ENCODE data around the gene SP9.

Gene SP9

DNA sequence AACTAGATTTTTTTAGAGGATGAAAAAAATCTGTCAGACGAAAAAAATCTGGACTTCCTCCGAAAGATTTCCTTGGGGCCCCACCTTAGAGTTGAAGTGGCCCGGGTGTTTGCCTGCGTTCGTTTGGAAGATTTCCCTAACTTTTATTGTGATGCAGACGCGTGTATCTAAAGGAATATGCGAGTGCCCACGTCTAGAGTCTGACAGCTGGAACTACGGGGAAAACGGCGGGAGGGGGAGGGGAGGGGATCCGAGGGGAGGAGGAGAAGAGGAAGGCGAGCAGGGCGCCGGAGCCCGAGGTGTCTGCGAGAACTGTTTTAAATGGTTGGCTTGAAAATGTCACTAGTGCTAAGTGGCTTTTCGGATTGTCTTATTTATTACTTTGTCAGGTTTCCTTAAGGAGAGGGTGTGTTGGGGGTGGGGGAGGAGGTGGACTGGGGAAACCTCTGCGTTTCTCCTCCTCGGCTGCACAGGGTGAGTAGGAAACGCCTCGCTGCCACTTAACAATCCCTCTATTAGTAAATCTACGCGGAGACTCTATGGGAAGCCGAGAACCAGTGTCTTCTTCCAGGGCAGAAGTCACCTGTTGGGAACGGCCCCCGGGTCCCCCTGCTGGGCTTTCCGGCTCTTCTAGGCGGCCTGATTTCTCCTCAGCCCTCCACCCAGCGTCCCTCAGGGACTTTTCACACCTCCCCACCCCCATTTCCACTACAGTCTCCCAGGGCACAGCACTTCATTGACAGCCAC is 2.4 kb upstream of the SP9 start:
- DNase-seq = peak in 2 of 42 donors; percentile 11 to 17
- intact Hi-C loops (cut with DNase I) = no loop called here

DNA sequence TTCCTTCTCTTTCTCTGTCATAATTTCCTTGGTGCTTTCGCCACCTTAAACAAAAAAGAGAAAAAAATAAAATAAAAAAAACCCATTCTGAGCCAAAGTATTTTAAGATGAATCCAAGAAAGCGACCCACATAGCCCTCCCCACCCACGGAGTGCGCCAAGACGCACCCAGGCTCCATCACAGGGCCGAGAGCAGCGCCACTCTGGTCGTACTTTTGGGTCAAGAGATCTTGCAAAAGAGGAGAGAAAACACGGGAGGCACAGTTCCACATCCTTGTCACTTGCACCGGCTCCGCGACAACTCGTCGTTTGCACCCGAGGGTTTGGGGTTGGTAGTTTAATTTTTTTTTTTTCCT is 1.8 kb upstream of the SP9 start:
- intact Hi-C loops (cut with DNase I) = no loop called here
- DNase-seq = peak in 3 of 42 donors; percentile 2 to 27 (median 9)

DNA sequence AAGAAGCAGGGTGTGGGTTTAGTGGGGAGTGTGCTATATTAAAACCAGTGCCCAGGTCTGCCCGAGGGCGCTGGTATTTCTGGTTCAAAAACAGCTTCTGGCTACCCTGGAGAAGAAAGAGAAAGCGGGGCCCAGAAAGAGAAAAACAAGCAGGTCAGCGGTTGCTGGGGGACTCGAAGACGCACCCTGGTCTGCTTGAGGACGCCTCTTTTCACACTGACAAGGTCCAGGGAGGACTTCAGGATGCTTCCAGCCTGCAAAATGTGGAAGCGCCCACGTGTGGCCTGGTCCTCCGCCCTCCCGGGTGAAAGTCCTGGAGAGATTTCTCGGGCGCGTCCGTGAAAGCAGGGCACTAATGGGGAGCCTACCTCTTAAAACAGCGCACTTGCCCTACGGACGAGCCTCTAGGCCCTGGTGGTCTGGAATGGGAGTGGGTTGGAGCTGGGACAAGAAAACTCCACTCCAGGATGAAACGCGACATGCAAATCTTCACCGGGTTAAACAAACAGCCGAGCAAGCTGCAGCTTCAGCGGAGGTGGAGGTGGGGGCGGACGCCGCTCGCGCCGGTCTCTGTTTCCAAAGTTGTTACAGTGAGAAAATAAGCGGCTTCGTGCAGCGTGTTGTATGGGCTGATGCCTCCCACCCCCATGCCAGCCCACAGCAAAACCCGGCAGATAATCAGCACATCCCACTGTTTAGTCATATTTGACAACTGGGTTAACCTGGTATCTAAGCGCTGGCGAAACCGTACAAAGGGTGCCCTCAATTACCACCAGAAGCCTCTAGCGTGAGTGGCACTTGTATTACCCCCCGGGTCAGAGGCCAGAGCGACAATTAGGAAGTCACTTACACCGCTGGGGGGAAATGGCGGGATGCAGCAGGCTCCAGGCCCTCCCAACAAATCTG is 1.1 kb upstream of the SP9 start:
- intact Hi-C loops (cut with DNase I) = no loop called here
- peak in 19 of 42 donors; percentile 9 to 73 (median 47) for DNase-seq

DNA sequence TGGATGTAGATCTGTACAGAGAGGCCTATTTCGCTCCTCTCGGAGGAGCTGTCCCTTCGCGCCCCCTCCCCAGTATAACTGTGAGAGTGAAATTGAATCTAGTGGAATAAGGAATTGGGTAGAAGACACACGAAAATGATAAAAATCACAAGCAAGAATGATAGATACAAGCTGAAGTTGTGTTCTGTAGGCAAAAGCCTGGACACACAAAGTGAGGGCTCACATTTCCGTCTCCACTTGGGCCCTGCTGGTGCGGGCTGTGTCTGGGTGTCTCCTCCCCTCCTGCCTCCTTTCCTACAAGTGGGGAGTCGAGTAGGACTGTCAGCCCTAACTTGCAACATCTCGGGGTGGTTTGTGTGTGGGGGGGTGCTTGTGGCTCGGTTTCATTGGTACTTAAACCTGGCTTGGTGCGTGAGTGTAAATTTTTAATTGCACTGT is 457 bp upstream of the SP9 start:
- intact Hi-C loops (cut with DNase I) = no loop called here
- peak in 3 of 42 donors; percentile 6 to 22 (median 17) for DNase-seq

DNA sequence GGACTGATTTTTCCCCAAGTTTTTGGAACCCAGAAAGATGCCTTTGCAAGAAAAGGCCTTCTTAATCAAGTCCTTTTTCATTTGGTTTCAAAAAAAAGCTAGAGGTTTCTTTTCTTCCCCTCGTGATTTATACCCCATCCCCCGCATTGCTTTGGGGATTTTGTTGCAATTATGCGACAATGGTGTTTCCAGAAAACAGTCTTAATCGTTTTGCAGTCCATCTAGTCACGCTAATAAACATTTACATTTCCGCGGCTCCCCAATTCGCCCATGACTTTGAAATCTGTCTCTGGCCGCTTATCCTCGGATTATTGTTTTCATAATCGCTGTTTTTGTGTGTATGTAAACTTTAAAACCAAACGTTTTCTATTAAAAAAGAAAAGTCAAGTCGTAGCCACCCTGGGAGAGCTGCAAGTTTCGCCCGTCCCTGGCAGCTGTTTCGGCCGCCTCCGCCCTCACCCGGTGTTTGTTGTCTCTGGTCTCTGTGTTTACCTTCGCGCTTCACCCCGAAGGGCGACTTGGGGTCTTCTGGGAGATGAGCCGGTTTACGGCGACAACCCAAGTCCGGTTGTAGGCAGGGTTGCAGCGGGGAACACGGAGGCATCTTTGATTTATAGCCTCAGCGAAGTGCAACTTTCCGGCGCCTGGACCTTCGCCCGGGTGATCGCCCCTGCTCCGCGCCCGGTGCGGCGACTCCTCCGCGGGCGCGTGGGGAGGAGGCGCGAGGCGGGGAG is 667 bp downstream of the SP9 start:
- intact Hi-C loops (cut with DNase I) = loop anchor here (5.0 kb wide), 1 partner anchor 88 kb away; the partner anchor contains the start of gene OLA1
- peak in 2 of 42 donors; percentile 10 to 30 for DNase-seq

DNA sequence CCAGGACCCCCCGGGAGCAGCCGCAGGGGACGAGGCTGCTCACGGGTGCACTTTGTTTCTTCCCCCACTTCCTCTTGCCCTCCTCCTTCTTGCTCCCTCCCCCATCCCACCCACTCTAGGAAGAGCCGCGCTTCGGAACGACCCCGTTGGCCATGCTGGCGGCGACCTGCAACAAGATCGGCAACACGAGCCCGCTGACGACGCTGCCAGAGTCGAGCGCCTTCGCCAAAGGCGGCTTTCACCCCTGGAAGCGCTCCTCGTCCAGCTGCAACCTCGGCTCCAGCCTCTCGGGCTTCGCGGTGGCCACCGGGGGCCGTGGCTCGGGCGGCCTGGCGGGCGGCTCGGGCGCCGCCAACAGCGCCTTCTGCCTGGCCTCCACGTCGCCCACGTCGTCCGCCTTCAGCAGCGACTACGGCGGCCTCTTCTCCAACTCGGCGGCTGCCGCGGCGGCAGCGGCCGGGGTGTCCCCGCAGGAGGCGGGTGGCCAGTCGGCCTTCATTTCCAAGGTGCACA is 1.3 kb downstream of the SP9 start:
- intact Hi-C loops (cut with DNase I) = loop anchor here (5.0 kb wide), 1 partner anchor 89 kb away; the partner anchor contains the start of gene OLA1
- DNase-seq = peak in 1 of 42 donors; percentile 2

DNA sequence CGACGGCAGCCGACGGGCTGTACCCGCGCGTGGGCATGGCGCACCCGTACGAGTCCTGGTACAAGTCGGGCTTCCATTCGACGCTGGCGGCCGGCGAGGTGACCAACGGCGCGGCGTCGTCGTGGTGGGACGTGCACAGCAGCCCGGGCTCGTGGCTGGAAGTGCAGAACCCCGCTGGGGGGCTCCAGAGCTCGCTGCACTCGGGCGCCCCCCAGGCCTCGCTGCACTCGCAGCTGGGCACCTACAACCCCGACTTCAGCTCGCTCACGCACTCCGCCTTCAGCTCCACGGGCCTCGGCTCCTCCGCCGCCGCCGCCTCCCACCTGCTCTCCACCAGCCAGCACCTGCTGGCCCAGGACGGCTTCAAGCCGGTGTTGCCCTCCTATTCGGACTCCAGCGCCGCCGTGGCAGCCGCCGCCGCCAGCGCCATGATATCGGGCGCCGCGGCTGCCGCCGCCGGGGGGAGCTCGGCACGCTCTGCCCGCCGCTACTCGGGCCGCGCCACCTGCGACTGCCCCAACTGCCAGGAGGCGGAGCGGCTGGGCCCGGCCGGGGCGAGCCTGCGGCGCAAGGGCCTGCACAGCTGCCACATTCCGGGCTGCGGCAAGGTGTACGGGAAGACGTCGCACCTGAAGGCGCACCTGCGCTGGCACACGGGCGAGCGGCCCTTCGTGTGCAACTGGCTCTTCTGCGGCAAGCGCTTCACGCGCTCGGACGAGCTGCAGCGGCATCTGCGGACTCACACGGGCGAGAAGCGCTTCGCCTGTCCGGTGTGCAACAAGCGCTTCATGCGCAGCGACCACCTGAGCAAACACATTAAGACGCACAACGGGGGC is 2.0 kb downstream of the SP9 start:
- intact Hi-C loops (cut with DNase I) = loop anchor here (5.0 kb wide), 1 partner anchor 89 kb away; the partner anchor contains the start of gene OLA1
- DNase-seq = peak in 16 of 42 donors; percentile 3 to 52 (median 25)

DNA sequence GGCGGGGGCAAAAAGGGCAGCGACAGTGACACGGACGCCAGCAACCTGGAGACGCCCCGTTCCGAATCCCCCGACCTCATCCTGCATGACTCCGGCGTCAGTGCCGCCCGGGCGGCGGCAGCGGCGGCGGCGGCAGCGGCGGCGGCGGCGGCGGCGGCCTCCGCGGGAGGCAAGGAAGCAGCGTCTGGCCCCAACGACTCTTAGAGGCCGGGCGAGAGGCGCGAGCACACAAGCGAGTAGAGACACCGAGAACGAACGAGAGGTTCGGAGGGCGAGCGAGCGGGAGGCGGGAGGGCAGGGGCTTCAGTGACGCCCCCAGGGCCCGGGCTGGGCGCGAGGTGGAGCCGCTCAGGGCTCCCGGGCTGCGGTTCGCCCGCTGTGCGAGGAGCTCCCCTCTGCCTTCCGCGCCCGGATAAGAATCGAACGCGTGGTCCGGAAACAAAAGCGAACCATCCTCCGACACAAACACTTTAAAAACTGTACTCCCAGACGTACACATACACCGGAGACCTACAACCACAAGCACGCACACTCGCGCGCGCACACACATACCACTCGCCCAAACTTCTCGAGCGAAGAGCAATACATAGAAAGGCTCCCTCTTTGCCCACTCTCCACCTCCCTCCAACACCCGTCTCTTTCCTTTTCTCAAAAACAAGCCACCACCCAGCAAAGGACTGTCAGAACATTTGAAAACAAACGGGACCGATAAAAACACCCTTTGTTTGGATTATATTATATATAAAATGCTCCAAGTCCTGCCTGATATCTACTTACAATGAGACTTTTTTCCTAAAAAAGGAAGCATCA is 2.8 kb downstream of the SP9 start:
- intact Hi-C loops (cut with DNase I) = loop anchor here (5.0 kb wide), 1 partner anchor 90 kb away; the partner anchor contains the start of gene OLA1
- DNase-seq = peak in 2 of 42 donors; percentile 12 to 18

DNA sequence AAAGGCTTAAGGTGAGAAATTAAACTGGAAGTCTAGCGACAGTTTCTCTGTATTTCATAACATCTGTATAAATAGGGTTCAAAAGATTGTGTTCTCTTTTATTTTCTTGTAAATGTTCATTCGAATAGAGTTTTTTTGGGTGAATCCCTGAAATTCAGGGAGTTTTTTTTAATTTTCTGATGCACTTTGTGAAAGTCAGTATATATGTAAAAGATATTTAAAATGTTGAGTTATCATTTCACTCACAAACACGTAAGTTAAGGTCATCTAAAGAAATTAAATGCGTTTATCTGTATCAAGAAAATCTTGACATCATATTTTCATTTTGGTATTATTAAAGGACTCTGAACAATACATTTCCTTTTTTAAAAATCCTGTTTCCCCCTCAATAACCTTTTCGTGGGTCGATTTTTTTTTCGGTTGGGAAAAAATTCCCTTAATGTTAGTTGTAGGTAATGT is 3.4 kb downstream of the SP9 start:
- no peak for DNase-seq
- intact Hi-C loops (cut with DNase I) = loop anchor here (5.0 kb wide), 1 partner anchor 91 kb away; the partner anchor contains the start of gene OLA1

DNA sequence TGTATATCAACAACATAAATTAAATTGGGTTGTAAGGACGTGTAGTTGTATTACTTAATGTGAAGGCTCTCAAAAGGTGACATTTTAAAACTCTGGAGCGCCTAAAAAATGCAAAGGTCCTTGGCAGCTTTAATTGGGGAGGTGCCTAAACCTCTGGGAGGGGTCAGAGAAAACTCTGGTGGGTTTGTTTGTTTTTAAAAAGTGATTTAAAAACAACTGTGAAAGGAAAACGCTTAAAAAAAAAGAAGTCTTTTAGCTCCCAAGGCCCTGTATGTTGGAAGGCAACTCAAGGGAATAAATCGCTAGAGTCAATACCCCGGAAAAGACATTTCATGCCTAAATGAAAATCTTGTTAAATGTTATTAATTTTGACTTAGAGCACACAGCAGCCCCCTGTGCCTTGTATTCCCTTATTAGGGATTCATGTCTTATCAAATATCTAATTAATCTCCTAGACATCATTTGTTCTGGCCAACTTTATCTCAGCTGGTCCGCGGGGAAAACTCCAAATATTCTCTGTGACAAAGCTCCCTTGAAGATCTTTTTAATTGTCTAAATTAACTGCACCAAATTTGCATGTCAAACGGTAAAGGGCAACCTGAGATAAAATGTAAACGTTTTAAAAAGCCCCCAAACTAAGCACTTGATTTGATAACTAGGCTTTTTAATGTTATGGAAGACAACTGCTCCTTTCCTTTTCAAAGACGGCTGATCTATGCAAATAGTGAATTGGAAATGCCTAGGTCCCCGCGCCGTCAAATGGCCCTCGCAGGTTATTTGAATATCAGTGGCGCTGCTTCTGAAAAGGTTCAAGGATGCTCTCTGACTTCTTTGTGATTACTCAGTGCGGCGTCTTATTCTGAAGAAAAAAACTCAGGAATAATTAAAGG is 4.2 kb downstream of the SP9 start:
- peak in 2 of 42 donors; percentile 10 to 29 for DNase-seq
- intact Hi-C loops (cut with DNase I) = loop anchor here (5.0 kb wide), 1 partner anchor 92 kb away; the partner anchor contains the start of gene OLA1

DNA sequence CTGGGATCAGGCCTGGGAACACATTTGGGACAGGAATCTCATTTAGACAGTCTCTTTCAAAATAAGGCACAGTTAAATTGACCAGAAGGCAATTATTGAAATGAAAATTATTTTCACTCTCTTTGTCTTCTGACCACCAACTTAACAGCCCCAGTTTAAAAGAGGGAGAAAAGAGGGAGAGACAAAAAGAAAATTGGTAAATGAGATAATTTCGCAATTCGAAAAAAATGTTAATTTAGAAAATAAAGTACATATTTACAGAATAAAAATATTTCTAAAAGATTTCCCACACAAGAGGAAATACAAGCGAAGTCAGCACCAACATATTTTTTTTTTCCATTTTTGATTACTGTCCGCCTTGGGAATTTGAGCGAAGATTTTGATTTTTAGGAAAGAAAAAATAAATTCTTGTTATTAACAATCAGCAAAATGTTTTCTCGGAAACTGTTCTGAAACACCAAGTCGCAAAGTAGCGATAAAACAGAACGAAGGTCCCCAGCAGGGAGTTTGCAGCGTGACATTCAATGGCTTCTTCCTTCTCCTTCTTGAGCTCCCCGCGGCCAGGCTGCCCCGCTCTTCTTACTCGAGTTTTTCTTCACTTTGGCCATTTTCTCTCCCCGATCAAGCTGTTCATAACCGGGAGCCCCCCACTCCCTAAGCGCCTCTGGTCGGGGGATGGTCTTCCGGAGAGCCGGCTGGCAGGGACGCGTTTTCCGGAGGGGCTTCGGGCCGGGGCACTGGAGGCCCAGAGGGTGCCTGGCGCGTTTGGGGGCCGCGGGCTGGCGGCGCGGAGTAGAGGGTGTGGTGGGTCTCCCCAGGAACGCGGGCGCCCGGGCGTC is 5.0 kb downstream of the SP9 start:
- intact Hi-C loops (cut with DNase I) = loop anchor here (5.0 kb wide), 2 partner anchors 92 to 937 kb away; partner anchors contain the start of gene OLA1

DNA sequence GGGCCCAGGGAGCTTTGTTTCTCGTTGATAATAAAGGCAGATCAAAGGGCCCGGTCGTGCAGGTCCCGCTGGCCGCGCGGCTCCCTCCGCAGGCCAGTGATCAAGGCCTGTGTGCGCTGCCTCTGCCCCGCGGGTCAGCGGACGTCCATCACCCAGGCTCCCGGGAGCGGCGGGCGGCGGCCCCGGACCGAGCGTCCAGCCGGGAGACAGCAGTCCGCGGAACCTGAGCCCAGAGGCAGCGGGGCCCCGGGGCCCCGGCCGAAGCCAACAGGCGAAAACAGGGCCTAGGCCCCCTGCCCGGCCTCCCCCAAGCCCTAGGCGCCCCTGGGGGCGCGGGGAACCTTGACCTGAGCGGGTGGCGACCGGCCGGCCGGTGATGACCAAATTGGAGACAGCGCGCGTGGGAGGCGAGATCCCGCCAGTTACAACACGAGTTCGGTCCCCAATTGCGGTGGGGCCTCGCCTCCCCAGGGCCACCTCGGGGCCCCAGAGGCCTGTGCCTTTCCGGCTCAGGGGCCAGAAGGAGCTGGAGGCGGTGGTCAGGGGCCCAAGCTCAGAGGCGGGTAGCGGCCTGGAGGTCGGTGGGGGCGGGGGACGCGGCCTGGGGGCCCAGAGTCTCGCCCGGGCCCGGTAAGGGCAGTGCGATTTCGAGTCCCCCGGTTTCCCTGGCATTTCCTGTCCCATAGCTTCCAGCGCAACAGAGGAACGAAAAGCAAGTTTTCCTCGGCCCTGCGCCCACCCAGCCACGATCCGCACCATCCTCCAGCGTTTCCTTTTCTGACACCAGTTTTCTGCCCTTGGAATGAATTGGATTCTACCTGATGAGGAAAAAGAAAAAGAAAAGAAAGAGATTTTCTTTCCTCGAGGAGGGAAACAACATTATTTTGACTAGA is 5.9 kb downstream of the SP9 start:
- intact Hi-C loops (cut with DNase I) = loop anchor here (5.0 kb wide), 1 partner anchor 938 kb away; no protein-coding TSS in a partner anchor

More for the DNA sequence above, 5.0 kb downstream of the SP9 start:
- DNase-seq = peak in 3 of 42 donors; percentile 17 to 38 (median 31)

DNA sequence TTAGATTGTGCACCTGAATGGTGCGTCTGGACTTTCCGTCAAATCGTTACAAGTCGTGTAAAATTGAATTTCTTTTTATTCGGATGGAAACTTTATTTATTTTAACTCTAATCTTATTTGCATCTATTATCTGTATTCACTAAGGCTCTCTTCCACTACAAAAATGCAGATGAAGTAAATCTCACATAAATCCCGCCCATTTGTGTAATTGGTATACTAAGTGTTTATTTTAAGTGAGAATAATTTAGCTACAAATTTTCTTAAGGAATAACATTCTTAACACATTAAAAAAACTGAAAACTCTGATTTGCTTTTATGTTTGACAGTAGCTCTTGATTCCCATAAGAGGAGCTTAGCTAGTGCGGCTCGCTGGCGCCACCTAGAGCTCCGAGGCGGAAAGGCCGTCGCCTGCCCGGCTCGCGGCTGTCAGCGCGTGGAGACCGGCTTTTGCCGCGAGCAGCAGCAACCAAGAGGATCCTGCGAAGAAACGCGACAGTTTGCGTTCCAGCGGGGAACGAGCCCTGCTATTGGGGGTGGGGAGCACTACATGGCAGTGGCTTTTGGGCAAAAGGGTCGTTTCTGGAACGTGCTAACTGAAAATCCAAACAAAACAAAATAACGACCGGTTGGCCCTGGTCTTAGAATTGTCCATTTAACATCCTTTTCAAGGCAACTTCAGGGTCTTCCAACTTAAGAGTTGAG is 6.7 kb downstream of the SP9 start:
- intact Hi-C loops (cut with DNase I) = loop anchor here (5.0 kb wide), 1 partner anchor 939 kb away; no protein-coding TSS in a partner anchor
- DNase-seq = peak; percentile 76 to 96 (median 91)

More for the DNA sequence above, 5.9 kb downstream of the SP9 start:
- peak in 2 of 42 donors; percentile 34 to 46 for DNase-seq

Measured in head of caudate nucleus (tissue), 42 donors.